OCI-LY7 (cell line): ENCODE measurements around the gene GMDS. TPM values are rescaled to one million over a fixed set of nuclear protein-coding genes. Genes with fewer than 3 reads are reported as not detected.

ENCODE experiments used
- BruUV-seq: library from RNA; stranded (reverse); fragments of 400-500 nt; replicated peaks from 2 replicates; lab custom pipeline; 2021; lab: Mats Ljungman, UMichigan
- CTCF ChIA-PET: fragments of 300-600 bp; sonication (Branson Sonifier 250); formaldehyde crosslinking; loops from one replicate; lab custom pipeline; 2022; ENCODE audit warnings: antibody characterized with exemption; ENCODE audit not compliant: unreplicated experiment; lab: Charles Lee
- POLR2A ChIA-PET: fragments of 300-600 bp; sonication (Branson Sonifier 250); formaldehyde crosslinking; loops from one replicate; lab custom pipeline; 2022; ENCODE audit warnings: antibody characterized with exemption; lab: Charles Lee
- DNase-seq: peaks from one replicate; pipeline ENCODE4 v3.0.0-alpha.2; 2015; ENCODE audit warnings: low spot score
- H2AFZ ChIP-seq: fragments of 200-600 bp; sonication (generic), shearing (Covaris generic); 2 replicates; pipeline ENCODE4 v1.6.1; 2014; ENCODE audit warnings: mild to moderate bottlenecking, antibody characterized with exemption, low read length, moderate library complexity
- H3K27ac ChIP-seq: fragments of 200-600 bp; sonication (generic); 2 replicates; pipeline ENCODE4 v1.5.1; 2014; ENCODE audit warnings: mixed run types, low read depth, mild to moderate bottlenecking, moderate library complexity, low read length, inconsistent platforms; ENCODE audit not compliant: poor library complexity, severe bottlenecking
- H3K36me3 ChIP-seq: fragments of 200-600 bp; sonication (generic); 2 replicates; pipeline ENCODE4 v1.6.1; 2014; ENCODE audit warnings: mild to moderate bottlenecking, antibody characterized with exemption, low read length, moderate library complexity, mixed read lengths; ENCODE audit not compliant: insufficient read depth
- H3K4me1 ChIP-seq: fragments of 200-600 bp; sonication (generic); 2 replicates; pipeline ENCODE4 v1.5.1; 2014; ENCODE audit warnings: mild to moderate bottlenecking, low read length; ENCODE audit not compliant: insufficient read depth, poor library complexity, severe bottlenecking
- H3K4me2 ChIP-seq: fragments of 200-600 bp; sonication (generic); 2 replicates; pipeline ENCODE4 v1.6.1; 2014; ENCODE audit warnings: mild to moderate bottlenecking, low read length
- H3K4me3 ChIP-seq: fragments of 200-600 bp; sonication (generic); 2 replicates; pipeline ENCODE4 v1.5.1; 2014; ENCODE audit warnings: mild to moderate bottlenecking, low read depth, low read length; ENCODE audit not compliant: poor library complexity, severe bottlenecking
- H3K79me2 ChIP-seq: fragments of 200-600 bp; sonication (generic); 2 replicates; pipeline ENCODE4 v1.6.1; 2016; ENCODE audit warnings: low read depth, mild to moderate bottlenecking, low read length, moderate library complexity, mixed read lengths; ENCODE audit not compliant: insufficient read depth
- H3K9me2 ChIP-seq: fragments of 200-600 bp; sonication (generic); 2 replicates; pipeline ENCODE4 v1.6.1; 2016; ENCODE audit warnings: mild to moderate bottlenecking, low read length, mixed read lengths; ENCODE audit not compliant: insufficient read depth
- H3K9me3 ChIP-seq: fragments of 200-600 bp; sonication (generic); 2 replicates; pipeline ENCODE4 v1.6.1; 2014; ENCODE audit warnings: mild to moderate bottlenecking, mixed run types, low read length, mixed read lengths
- H4K20me1 ChIP-seq: fragments of 200-600 bp; sonication (generic); 2 replicates; pipeline ENCODE4 v1.6.1; 2014; ENCODE audit warnings: mild to moderate bottlenecking, antibody characterized with exemption, low read length, moderate library complexity, mixed read lengths; ENCODE audit not compliant: insufficient read depth
- EZH2phosphoT487 ChIP-seq: fragments of 200-600 bp; sonication (generic); IDR thresholded peaks from 2 replicates; pipeline ENCODE4 v1.6.1; 2018; ENCODE audit warnings: low read depth, borderline replicate concordance, mild to moderate bottlenecking, mixed run types, antibody characterized with exemption, low read length, moderate library complexity, mixed read lengths
- intact Hi-C: fragments of 100-400 bp; cut with micrococcal nuclease; formaldehyde crosslinking; loops from one replicate; pipeline ENCODE4 v1.10.0; 2022; ENCODE audit not compliant: unreplicated experiment
- total RNA-seq, 2 experiments: library from RNA; depleted of rRNA in 1 of 2; stranded (reverse); fragments of >200 nt in 1 of 2; shearing (Covaris generic) in 1 of 2; gene quantifications; 2 replicates each; pipeline ENCODE4 v1.2.3, GENCODE V29; 2014 to 2022
- TF ChIP-seq, protein P1 (sequence below): fragments of 200-600 bp; sonication (generic); conservative IDR thresholded peaks from 2 replicates; pipeline ENCODE4 v1.5.1; 2014; ENCODE audit warnings: mild to moderate bottlenecking, antibody characterized with exemption, low read length, moderate library complexity, mixed read lengths

GMDS gene
- total RNA-seq, 2 experiments from 2014 or later = 9.9 to 26.8 TPM

GRCh38 chr6:1984346-1984994, 260.9 kb downstream of the GMDS start:
- Histone ChIP-seq H3K4me3 (no peak overlapping the region), H3K9me3 (no peaks in the 10 kb centered on the region), H4K20me1 (no peaks in the 10 kb centered on the region), H3K36me3 (no peaks in the 10 kb centered on the region), H3K4me1 (no peaks in the 10 kb centered on the region), H2AFZ (no peak overlapping the region), H3K79me2 (no peaks in the 10 kb centered on the region), H3K4me2 (no peak overlapping the region), H3K9me2 (no peaks in the 10 kb centered on the region), H3K27ac (no peak overlapping the region)
- intact Hi-C loops = no loop called here
- DNase-seq = no peak
- ChIA-PET CTCF (no interaction called here), POLR2A (interaction anchor here (0.6 to 1.8 kb wide), 2 partner anchors 11 to 637 kb away, joined by 3 to 6 read pairs; no protein-coding TSS in a partner anchor)
- BruUV-seq = no TSS peak
- TF ChIP-seq, protein P1, sequence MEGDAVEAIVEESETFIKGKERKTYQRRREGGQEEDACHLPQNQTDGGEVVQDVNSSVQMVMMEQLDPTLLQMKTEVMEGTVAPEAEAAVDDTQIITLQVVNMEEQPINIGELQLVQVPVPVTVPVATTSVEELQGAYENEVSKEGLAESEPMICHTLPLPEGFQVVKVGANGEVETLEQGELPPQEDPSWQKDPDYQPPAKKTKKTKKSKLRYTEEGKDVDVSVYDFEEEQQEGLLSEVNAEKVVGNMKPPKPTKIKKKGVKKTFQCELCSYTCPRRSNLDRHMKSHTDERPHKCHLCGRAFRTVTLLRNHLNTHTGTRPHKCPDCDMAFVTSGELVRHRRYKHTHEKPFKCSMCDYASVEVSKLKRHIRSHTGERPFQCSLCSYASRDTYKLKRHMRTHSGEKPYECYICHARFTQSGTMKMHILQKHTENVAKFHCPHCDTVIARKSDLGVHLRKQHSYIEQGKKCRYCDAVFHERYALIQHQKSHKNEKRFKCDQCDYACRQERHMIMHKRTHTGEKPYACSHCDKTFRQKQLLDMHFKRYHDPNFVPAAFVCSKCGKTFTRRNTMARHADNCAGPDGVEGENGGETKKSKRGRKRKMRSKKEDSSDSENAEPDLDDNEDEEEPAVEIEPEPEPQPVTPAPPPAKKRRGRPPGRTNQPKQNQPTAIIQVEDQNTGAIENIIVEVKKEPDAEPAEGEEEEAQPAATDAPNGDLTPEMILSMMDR = no peak
- TF ChIP-seq EZH2phosphoT487 = no peak

DNA sequence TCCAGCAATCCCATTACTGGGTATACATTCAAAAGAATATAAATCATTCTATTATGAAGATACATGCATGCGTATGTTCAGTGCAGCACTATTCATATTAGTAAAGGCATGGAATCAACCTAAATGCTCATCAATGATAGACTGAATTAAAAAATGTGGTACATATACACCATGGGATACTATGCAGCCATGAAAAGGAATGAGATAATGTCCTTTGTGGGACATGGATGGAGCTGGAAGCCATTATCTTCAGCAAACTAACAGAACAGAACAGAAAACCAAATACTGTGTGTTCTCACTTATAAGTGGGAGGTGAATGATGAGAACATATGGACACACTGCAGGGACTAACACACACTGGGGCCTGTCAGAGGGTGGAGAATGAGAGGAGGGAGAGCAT, 261.6 kb downstream of the GMDS start:
- H3K4me2 ChIP-seq = no peak overlapping the region
- no peaks in the 10 kb centered on the region for H3K9me3 ChIP-seq
- no TSS peak for BruUV-seq
- H3K79me2 ChIP-seq = no peaks in the 10 kb centered on the region
- H3K36me3 ChIP-seq = no peaks in the 10 kb centered on the region
- POLR2A ChIA-PET = interaction anchor here (0.6 to 1.8 kb wide), 2 partner anchors 10 to 637 kb away, joined by 3 to 6 read pairs; no protein-coding TSS in a partner anchor
- no peak overlapping the region for H2AFZ ChIP-seq
- CTCF ChIA-PET = no interaction called here
- no peak overlapping the region for H3K4me3 ChIP-seq
- no peak for DNase-seq
- H4K20me1 ChIP-seq = no peaks in the 10 kb centered on the region
- H3K4me1 ChIP-seq = no peaks in the 10 kb centered on the region
- H3K9me2 ChIP-seq = no peaks in the 10 kb centered on the region
- H3K27ac ChIP-seq = no peak overlapping the region
- intact Hi-C loops = no loop called here
- no peak for TF ChIP-seq EZH2phosphoT487
- TF ChIP-seq, protein P1 = no peak

- H3K9me2 ChIP-seq = no peaks in the 10 kb centered on the region
- intact Hi-C loops = no loop called here
- ChIA-PET POLR2A (interaction anchor here (1.3 to 1.7 kb wide), 2 partner anchors 12 to 30 kb away, joined by 3 to 6 read pairs; no protein-coding TSS in a partner anchor), CTCF (no interaction called here)
- H4K20me1 ChIP-seq = no peaks in the 10 kb centered on the region
- no peak for DNase-seq
- H3K36me3 ChIP-seq = no peaks in the 10 kb centered on the region
- H3K4me2 ChIP-seq = no peak overlapping the region
- H3K4me3 ChIP-seq = no peak overlapping the region
- no peak overlapping the region for H3K27ac ChIP-seq
- no peaks in the 10 kb centered on the region for H3K4me1 ChIP-seq
- H3K79me2 ChIP-seq = no peaks in the 10 kb centered on the region
- no TSS peak for BruUV-seq
- no peak overlapping the region for H2AFZ ChIP-seq
- no peak for TF ChIP-seq EZH2phosphoT487
- TF ChIP-seq, protein P1 = no peak
- no peaks in the 10 kb centered on the region for H3K9me3 ChIP-seq
Measured at GRCh38 chr6:1972962-1973361, 272.4 kb downstream of the GMDS start.
